GM12878 (cell line): Measurements from ENCODE around the gene KIDINS220. TPM values are rescaled to one million over a fixed set of nuclear protein-coding genes. Genes with fewer than 3 reads are reported as not detected.

Experiments
- ATAC-seq: fragments of 200-7000 bp; cut with Tn5 transposase; 3 replicates; pipeline ENCODE4 v1.9.1; 2020; ENCODE audit warnings: mild to moderate bottlenecking, moderate library complexity
- BruUV-seq: library from RNA; stranded (reverse); fragments of 400-500 nt; replicated peaks from 2 replicates; lab custom pipeline; 2021; lab: Mats Ljungman, UMichigan
- CTCF ChIA-PET: fragments of 300-600 bp; sonication (Branson Sonifier 250); formaldehyde crosslinking; extraction: SDS; loops from one replicate; lab custom pipeline; 2021; ENCODE audit warnings: inconsistent platforms; lab: Yijun Ruan, JAX
- POLR2A ChIA-PET: fragments of 350-600 bp; formaldehyde crosslinking; extraction: SDS; loops from one replicate; lab custom pipeline; 2021; ENCODE audit warnings: inconsistent platforms; lab: Charles Lee
- RAD21 ChIA-PET: fragments of 300-600 bp; sonication (Branson Sonifier 250); formaldehyde crosslinking; loops from one replicate; lab custom pipeline; 2023; ENCODE audit warnings: antibody characterized with exemption; ENCODE audit not compliant: unreplicated experiment; lab: Charles Lee
- SMC1A ChIA-PET: fragments of 300-600 bp; sonication (Branson Sonifier 250); formaldehyde crosslinking; loops from one replicate; lab custom pipeline; 2023; ENCODE audit not compliant: unreplicated experiment, uncharacterized antibody; lab: Charles Lee
- DNase-seq: peaks from one replicate; pipeline ENCODE4 v3.0.0-alpha.2; 2011; ENCODE audit warnings: low read depth, low spot score
- FAIRE-seq: peaks from 3 replicates; lab custom pipeline; 2011; peaks lifted over from hg19 to GRCh38; lab: Jason Lieb, UNC
- H2AFZ ChIP-seq: 2 replicates; pipeline ENCODE4 v1.6.0; 2011; ENCODE audit warnings: low read depth, low read length, control low read depth; ENCODE audit not compliant: control insufficient read depth
- H3K27ac ChIP-seq: 2 replicates; pipeline ENCODE4 v1.5.1; 2011; ENCODE audit warnings: control low read depth; ENCODE audit not compliant: control insufficient read depth, insufficient read depth
- H3K27me3 ChIP-seq, 2 experiments: replicated peaks in 1 of 2; 2 replicates each; pipeline versions ENCODE4 v1.6.0 to v1.6.1; 2011; ENCODE audit warnings: low read length in 1 of 2; ENCODE audit not compliant: control insufficient read depth in 2 of 2, insufficient read depth in 2 of 2
- H3K36me3 ChIP-seq, 2 experiments: 2 replicates each; pipeline ENCODE4 v1.5.1; 2011; ENCODE audit warnings: low read length in 1 of 2; ENCODE audit not compliant: control insufficient read depth in 2 of 2, insufficient read depth in 2 of 2
- H3K4me1 ChIP-seq: 2 replicates; pipeline ENCODE4 v1.6.1; 2011; ENCODE audit warnings: mild to moderate bottlenecking, low read length, moderate library complexity, mixed read lengths; ENCODE audit not compliant: control insufficient read depth, insufficient read depth
- H3K4me2 ChIP-seq: 2 replicates; pipeline ENCODE4 v1.6.0; 2011; ENCODE audit warnings: control low read depth; ENCODE audit not compliant: control insufficient read depth, insufficient read depth
- H3K4me3 ChIP-seq: fragments of 200-600 bp; sonication (generic); 2 replicates; pipeline ENCODE4 v1.5.1; 2016
- H3K79me2 ChIP-seq: 2 replicates; pipeline ENCODE4 v1.6.0; 2011; ENCODE audit warnings: low read length; ENCODE audit not compliant: control insufficient read depth, insufficient read depth
- H3K9ac ChIP-seq: 2 replicates; pipeline ENCODE4 v1.8.0; 2011; ENCODE audit warnings: low read length, control low read depth, mixed read lengths; ENCODE audit not compliant: control insufficient read depth, insufficient read depth
- H3K9me3 ChIP-seq: replicated peaks from 3 replicates; pipeline ENCODE4 v1.5.1; 2011; ENCODE audit warnings: mild to moderate bottlenecking, low read length; ENCODE audit not compliant: control insufficient read depth, insufficient read depth
- H4K20me1 ChIP-seq: 2 replicates; pipeline ENCODE4 v1.6.0; 2011; ENCODE audit not compliant: control insufficient read depth, insufficient read depth
- BMI1 ChIP-seq: fragments of 450-650 bp; IDR thresholded peaks from 2 replicates; pipeline ENCODE4 v1.6.1; 2016; ENCODE audit warnings: mild to moderate bottlenecking, moderate library complexity, borderline replicate concordance
- BRCA1 ChIP-seq: IDR thresholded peaks from 2 replicates; pipeline ENCODE4 v1.6.1; 2011; ENCODE audit warnings: low read depth, low read length, improper control_type of control experiment
- CREB1 ChIP-seq: IDR thresholded peaks from 2 replicates; pipeline ENCODE4 v1.6.1; 2012; ENCODE audit warnings: low read depth, mild to moderate bottlenecking, inconsistent platforms
- FOXM1 ChIP-seq: IDR thresholded peaks from 2 replicates; pipeline ENCODE4 v1.6.1; 2012; ENCODE audit warnings: low read depth, mild to moderate bottlenecking, inconsistent platforms, low read length, moderate library complexity
- HDAC2 ChIP-seq: fragments of 200-600 bp; sonication (generic); IDR thresholded peaks from 2 replicates; pipeline ENCODE4 v1.6.1; 2017
- KLF5 ChIP-seq: fragments of 450-650 bp; IDR thresholded peaks from 2 replicates; pipeline ENCODE4 v1.6.1; 2014; ENCODE audit warnings: mild to moderate bottlenecking; ENCODE audit not compliant: partially characterized antibody
- MTA3 ChIP-seq: IDR thresholded peaks from 2 replicates; pipeline ENCODE4 v1.6.1; 2012; ENCODE audit warnings: low read length, inconsistent platforms, borderline replicate concordance
- NFYB ChIP-seq: IDR thresholded peaks from 2 replicates; pipeline ENCODE4 v1.6.1; 2011; ENCODE audit warnings: low read depth, mild to moderate bottlenecking, low read length, improper control_type of control experiment, moderate library complexity; ENCODE audit not compliant: insufficient read depth
- POLR2AphosphoS5 ChIP-seq: IDR thresholded peaks from 2 replicates; pipeline ENCODE4 v1.6.1; 2011; ENCODE audit warnings: mild to moderate bottlenecking, low read length, inconsistent platforms
- RELA ChIP-seq: fragments of 450-650 bp; IDR thresholded peaks from 2 replicates; pipeline ENCODE4 v1.8.0; 2014; ENCODE audit warnings: borderline replicate concordance; ENCODE audit not compliant: partially characterized antibody
- YBX1 ChIP-seq: fragments of 450-650 bp; IDR thresholded peaks from 2 replicates; pipeline ENCODE4 v1.6.1; 2016; ENCODE audit warnings: antibody characterized with exemption
- ZNF384 ChIP-seq: IDR thresholded peaks from 2 replicates; pipeline ENCODE4 v1.6.1; 2012; ENCODE audit warnings: low read depth, mild to moderate bottlenecking, low read length, improper control_type of control experiment, borderline replicate concordance
- WGBS: methylation state at CpG from one replicate; pipeline ENCODE4 v1.1.6; 2016; ENCODE audit warnings: low lambda C conversion rate; ENCODE audit not compliant: insufficient replicate concordance, insufficient coverage; ENCODE audit errors: missing lambda C conversion rate; 5-methylcytosine and 5-hydroxymethylcytosine counted together
- in situ Hi-C: fragments of 300-500 bp; cut with MboI; formaldehyde crosslinking; loops from 9 replicates; pipeline ENCODE4 v1.14.3; 2018; ENCODE audit warnings: mixed read lengths
- intact Hi-C: fragments of 100-400 bp; cut with micrococcal nuclease; formaldehyde crosslinking; loops from one replicate; pipeline ENCODE4 v1.14.2; 2022; ENCODE audit not compliant: unreplicated experiment
- polyA plus RNA-seq, 11 experiments: library from polyadenylated mRNA; depleted of rRNA in 4 of 11; unstranded in 6 of 11; stranded (reverse) in 5 of 11; fragments of >200 nt; fragmentation: Nextera tagmentation in 4 of 11; fragmentation: Illumina TruSeq in 1 of 11; extraction: Ambion mirVana in 4 of 11; extraction: Trizol in 1 of 11; gene quantifications; 1 replicate in 1 of 11; 2 replicates in 10 of 11; pipeline versions ENCODE4 v1.2.1 to v1.2.3, GENCODE V29; 2011 to 2016; ENCODE audit warnings: inconsistent platforms in 2 of 11, missing spikeins in 2 of 11, low read depth in 1 of 11
- total RNA-seq, 4 experiments: library from RNA; depleted of rRNA in 3 of 4; stranded (reverse); fragments of >200 nt in 3 of 4; fragmentation: Illumina TruSeq in 1 of 4; extraction: Trizol in 1 of 4; gene quantifications; 2 replicates each; pipeline versions ENCODE4 v1.2.1 to v1.2.3, GENCODE V29; 2013 to 2021
- TF ChIP-seq, protein P1 (sequence below), 3 experiments: IDR thresholded peaks in 2 of 3; conservative IDR thresholded peaks in 1 of 3; 2 replicates each; pipeline ENCODE4 v1.5.1; 2011; ENCODE audit warnings: low read depth in 3 of 3, low read length in 3 of 3, mild to moderate bottlenecking in 3 of 3, control low read depth in 2 of 3, moderate library complexity in 2 of 3, inconsistent platforms in 1 of 3, mixed read lengths in 1 of 3; ENCODE audit not compliant: control insufficient read depth in 2 of 3, insufficient read depth in 1 of 3; ENCODE audit errors: extremely low read depth in 1 of 3
- TF ChIP-seq, protein P2 (sequence below): IDR thresholded peaks from 2 replicates; pipeline ENCODE4 v1.6.1; 2011; ENCODE audit warnings: mild to moderate bottlenecking, low read depth, low read length, moderate library complexity; ENCODE audit not compliant: insufficient replicate concordance
- TF ChIP-seq, protein P3 (sequence below): fragments of 450-650 bp; formaldehyde crosslinking; IDR thresholded peaks from 2 replicates; pipeline ENCODE4 v1.4.0; 2020; ENCODE audit warnings: mild to moderate bottlenecking, moderate library complexity

Gene KIDINS220
- total and polyA plus RNA-seq, 10 of the 15 experiments (the other 5 are each of a cell fraction or from before 2014, with no cell fraction given): 6.0 to 31.2 (median 16.0) TPM

DNA sequence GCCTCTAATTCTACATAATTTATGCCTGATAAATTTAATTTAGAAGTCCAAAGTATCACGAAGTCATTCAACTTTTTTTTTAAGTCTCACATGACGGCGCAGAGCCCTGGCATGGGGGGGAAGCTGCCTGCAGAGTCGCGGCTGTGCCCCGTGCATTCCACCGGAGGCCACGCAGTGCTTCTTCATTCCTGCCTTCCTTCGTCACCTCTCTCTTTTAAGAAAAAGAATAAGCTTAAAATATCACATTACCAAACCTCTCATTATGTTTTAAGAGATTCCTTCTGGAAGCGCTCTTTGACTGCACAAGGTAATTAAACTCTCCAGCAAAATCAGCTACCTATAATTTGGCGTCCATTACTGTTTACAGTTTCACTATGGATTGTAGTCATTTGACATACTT lies 20.3 kb upstream of the KIDINS220 start:
- no TSS peak for BruUV-seq
- Histone ChIP-seq H3K79me2 (no peaks in the 10 kb centered on the region), H3K4me1 (no peaks in the 10 kb centered on the region), H3K27me3 (no peaks in the 10 kb centered on the region), H4K20me1 (no peaks in the 10 kb centered on the region), H3K4me2 (no peak overlapping the region), H3K9ac (no peak overlapping the region), H3K4me3 (no peak overlapping the region), H3K9me3 (no peaks in the 10 kb centered on the region), H2AFZ (no peak overlapping the region), H3K27ac (no peak overlapping the region), H3K36me3 (no peaks in the 10 kb centered on the region)
- CTCF ChIA-PET: interaction anchor here (1.1 to 1.7 kb wide), 3 partner anchors 24 to 287 kb away, joined by 3 read pairs; no protein-coding TSS in a partner anchor
- intact Hi-C loops: no loop called here
- WGBS: 73% methylated on average over 11 of the region's 11 CpGs
- RAD21 ChIA-PET: no interaction called here
- SMC1A ChIA-PET: interaction anchor here (0.9 kb wide), 1 partner anchor 9 kb away, joined by 3 read pairs; no protein-coding TSS in a partner anchor
- DNase-seq (no peak), FAIRE-seq (no peak), ATAC-seq (no peak)
- POLR2A ChIA-PET: interaction anchor here (0.6 kb wide), 1 partner anchor 11 kb away, joined by 3 read pairs; no protein-coding TSS in a partner anchor
- in situ Hi-C loops: no loop called here
- TF ChIP-seq FOXM1: no peak
- no peak for TF ChIP-seq BRCA1
- TF ChIP-seq YBX1: no peak
- no peak for TF ChIP-seq HDAC2
- TF ChIP-seq NFYB: no peak
- TF ChIP-seq, protein P1, sequence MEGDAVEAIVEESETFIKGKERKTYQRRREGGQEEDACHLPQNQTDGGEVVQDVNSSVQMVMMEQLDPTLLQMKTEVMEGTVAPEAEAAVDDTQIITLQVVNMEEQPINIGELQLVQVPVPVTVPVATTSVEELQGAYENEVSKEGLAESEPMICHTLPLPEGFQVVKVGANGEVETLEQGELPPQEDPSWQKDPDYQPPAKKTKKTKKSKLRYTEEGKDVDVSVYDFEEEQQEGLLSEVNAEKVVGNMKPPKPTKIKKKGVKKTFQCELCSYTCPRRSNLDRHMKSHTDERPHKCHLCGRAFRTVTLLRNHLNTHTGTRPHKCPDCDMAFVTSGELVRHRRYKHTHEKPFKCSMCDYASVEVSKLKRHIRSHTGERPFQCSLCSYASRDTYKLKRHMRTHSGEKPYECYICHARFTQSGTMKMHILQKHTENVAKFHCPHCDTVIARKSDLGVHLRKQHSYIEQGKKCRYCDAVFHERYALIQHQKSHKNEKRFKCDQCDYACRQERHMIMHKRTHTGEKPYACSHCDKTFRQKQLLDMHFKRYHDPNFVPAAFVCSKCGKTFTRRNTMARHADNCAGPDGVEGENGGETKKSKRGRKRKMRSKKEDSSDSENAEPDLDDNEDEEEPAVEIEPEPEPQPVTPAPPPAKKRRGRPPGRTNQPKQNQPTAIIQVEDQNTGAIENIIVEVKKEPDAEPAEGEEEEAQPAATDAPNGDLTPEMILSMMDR (IDR thresholded peaks at IDR 0.05 in 2 of 3, conservative IDR thresholded peaks at IDR 0.05 in 1 of 3; ENCODE audit: control insufficient read depth in 2 of 3, extremely low read depth in 1 of 3, insufficient read depth in 1 of 3, low read depth in 3 of 3, low read length in 3 of 3): no peak
- no peak for TF ChIP-seq POLR2AphosphoS5
- no peak for TF ChIP-seq RELA
- no peak for TF ChIP-seq MTA3
- no peak for TF ChIP-seq ZNF384
- TF ChIP-seq BMI1: no peak
- TF ChIP-seq, protein P2, sequence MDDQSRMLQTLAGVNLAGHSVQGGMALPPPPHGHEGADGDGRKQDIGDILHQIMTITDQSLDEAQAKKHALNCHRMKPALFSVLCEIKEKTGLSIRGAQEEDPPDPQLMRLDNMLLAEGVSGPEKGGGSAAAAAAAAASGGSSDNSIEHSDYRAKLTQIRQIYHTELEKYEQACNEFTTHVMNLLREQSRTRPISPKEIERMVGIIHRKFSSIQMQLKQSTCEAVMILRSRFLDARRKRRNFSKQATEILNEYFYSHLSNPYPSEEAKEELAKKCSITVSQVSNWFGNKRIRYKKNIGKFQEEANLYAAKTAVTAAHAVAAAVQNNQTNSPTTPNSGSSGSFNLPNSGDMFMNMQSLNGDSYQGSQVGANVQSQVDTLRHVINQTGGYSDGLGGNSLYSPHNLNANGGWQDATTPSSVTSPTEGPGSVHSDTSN: no peak
- TF ChIP-seq CREB1: no peak
- TF ChIP-seq KLF5: no peak
- TF ChIP-seq, protein P3, sequence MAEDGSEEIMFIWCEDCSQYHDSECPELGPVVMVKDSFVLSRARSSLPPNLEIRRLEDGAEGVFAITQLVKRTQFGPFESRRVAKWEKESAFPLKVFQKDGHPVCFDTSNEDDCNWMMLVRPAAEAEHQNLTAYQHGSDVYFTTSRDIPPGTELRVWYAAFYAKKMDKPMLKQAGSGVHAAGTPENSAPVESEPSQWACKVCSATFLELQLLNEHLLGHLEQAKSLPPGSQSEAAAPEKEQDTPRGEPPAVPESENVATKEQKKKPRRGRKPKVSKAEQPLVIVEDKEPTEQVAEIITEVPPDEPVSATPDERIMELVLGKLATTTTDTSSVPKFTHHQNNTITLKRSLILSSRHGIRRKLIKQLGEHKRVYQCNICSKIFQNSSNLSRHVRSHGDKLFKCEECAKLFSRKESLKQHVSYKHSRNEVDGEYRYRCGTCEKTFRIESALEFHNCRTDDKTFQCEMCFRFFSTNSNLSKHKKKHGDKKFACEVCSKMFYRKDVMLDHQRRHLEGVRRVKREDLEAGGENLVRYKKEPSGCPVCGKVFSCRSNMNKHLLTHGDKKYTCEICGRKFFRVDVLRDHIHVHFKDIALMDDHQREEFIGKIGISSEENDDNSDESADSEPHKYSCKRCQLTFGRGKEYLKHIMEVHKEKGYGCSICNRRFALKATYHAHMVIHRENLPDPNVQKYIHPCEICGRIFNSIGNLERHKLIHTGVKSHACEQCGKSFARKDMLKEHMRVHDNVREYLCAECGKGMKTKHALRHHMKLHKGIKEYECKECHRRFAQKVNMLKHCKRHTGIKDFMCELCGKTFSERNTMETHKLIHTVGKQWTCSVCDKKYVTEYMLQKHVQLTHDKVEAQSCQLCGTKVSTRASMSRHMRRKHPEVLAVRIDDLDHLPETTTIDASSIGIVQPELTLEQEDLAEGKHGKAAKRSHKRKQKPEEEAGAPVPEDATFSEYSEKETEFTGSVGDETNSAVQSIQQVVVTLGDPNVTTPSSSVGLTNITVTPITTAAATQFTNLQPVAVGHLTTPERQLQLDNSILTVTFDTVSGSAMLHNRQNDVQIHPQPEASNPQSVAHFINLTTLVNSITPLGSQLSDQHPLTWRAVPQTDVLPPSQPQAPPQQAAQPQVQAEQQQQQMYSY (CRISPR knock-in tag): no peak
